Activated CD8-positive, alpha-beta T cell treated with anti-CD3 and anti-CD28 coated beads for 36 hours (primary cell): ENCODE measurements around the gene FAM193A. TPM values are rescaled to one million over a fixed set of nuclear protein-coding genes. Genes with fewer than 3 reads are reported as not detected.
"Not testable (repeated sequence)": the region's sequence is repeated elsewhere in the genome, so short reads cannot be mapped to it uniquely, and the experiment has no call there.

ENCODE experiments used
- ATAC-seq: fragments of 200-7000 bp; cut with Tn5 transposase; one replicate; pipeline ENCODE4 v1.10.0; 2021; ENCODE audit warnings: mild to moderate bottlenecking, moderate library complexity
- CTCF ChIA-PET: fragments of 350-600 bp; sonication (Branson Sonifier 250); formaldehyde crosslinking; loops from one replicate; lab custom pipeline; 2021; ENCODE audit warnings: antibody characterized with exemption; lab: Charles Lee
- POLR2A ChIA-PET: fragments of 350-600 bp; sonication (Branson Sonifier 250); formaldehyde crosslinking; loops from one replicate; lab custom pipeline; 2021; ENCODE audit warnings: antibody characterized with exemption; lab: Charles Lee
- DNase-seq: peaks from one replicate; pipeline ENCODE4 v3.0.0-alpha.2; 2020
- H3K27ac Mint-ChIP-seq: one replicate; pipeline ENCODE4 v1.8.0; 2021; ENCODE audit warnings: mild to moderate bottlenecking, mixed read lengths
- H3K27me3 Mint-ChIP-seq: one replicate; pipeline ENCODE4 v1.8.0; 2021; ENCODE audit warnings: mixed read lengths
- H3K36me3 Mint-ChIP-seq: one replicate; pipeline ENCODE4 v1.8.0; 2021; ENCODE audit warnings: low read depth, mixed read lengths
- H3K4me1 Mint-ChIP-seq: one replicate; pipeline ENCODE4 v1.8.0; 2021; ENCODE audit warnings: low read depth, mixed read lengths
- H3K4me3 Mint-ChIP-seq: one replicate; pipeline ENCODE4 v1.8.0; 2021; ENCODE audit warnings: mild to moderate bottlenecking, moderate library complexity, mixed read lengths
- H3K9me3 Mint-ChIP-seq: one replicate; pipeline ENCODE4 v1.8.0; 2021; ENCODE audit warnings: mixed read lengths
- intact Hi-C: fragments of 100-400 bp; cut with micrococcal nuclease; formaldehyde crosslinking; loops from one replicate; pipeline ENCODE4 v1.10.0; 2022
- total RNA-seq, 2 experiments: library from RNA; stranded (reverse); gene quantifications; one replicate each; pipeline ENCODE4 v1.2.3, GENCODE V29; 2021
- TF ChIP-seq, protein P1 (sequence below): fragments of 200-600 bp; IDR thresholded peaks from one replicate; pipeline ENCODE4 v1.8.0; 2022; ENCODE audit warnings: antibody characterized with exemption, mild to moderate bottlenecking

FAM193A gene
- total RNA-seq, 2 experiments from 2014 or later, result 22.4 to 22.9 TPM

DNA sequence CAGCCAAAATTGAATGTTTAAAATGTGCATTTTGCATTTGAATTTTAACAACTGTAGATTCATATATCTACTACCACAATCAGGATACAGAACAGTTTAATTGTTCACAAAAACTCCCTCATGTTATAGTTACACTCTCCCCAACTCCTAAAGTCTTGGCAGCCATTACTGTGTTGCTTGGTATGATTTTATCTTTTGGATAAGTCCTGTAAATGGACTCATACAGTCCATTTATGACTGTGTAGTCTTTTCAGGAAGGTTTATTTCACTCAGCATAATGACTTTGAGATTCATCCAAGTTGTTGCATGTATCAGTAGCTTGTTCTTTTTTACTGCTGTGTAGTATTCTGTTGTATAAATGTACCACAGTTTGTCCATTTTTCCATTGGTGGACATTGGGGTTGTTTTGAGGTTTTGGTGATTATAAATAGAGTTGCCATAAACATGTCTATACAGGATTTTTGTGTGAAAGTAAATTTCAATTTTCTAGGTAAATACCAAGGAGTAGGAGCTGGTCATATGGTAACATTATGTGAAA is 9.9 kb downstream of the FAM193A start:
- intact Hi-C loops, result no loop called here
- TF ChIP-seq, protein P1, sequence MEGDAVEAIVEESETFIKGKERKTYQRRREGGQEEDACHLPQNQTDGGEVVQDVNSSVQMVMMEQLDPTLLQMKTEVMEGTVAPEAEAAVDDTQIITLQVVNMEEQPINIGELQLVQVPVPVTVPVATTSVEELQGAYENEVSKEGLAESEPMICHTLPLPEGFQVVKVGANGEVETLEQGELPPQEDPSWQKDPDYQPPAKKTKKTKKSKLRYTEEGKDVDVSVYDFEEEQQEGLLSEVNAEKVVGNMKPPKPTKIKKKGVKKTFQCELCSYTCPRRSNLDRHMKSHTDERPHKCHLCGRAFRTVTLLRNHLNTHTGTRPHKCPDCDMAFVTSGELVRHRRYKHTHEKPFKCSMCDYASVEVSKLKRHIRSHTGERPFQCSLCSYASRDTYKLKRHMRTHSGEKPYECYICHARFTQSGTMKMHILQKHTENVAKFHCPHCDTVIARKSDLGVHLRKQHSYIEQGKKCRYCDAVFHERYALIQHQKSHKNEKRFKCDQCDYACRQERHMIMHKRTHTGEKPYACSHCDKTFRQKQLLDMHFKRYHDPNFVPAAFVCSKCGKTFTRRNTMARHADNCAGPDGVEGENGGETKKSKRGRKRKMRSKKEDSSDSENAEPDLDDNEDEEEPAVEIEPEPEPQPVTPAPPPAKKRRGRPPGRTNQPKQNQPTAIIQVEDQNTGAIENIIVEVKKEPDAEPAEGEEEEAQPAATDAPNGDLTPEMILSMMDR, result no peak
- no peak for DNase-seq
- POLR2A ChIA-PET, result interaction anchor here (0.6 kb wide), 1 partner anchor 12 kb away, joined by 3 read pairs; no protein-coding TSS in a partner anchor
- Mint-ChIP-seq H3K9me3 (no peaks in the 10 kb centered on the region), H3K4me1 (peaks cover 22% of the 10 kb centered on the region), H3K4me3 (no peak overlapping the region), H3K27me3 (no peaks in the 10 kb centered on the region), H3K27ac (no peak overlapping the region), H3K36me3 (peaks cover 10% of the 10 kb centered on the region)
- no peak for ATAC-seq
- CTCF ChIA-PET, result no interaction called here

DNA sequence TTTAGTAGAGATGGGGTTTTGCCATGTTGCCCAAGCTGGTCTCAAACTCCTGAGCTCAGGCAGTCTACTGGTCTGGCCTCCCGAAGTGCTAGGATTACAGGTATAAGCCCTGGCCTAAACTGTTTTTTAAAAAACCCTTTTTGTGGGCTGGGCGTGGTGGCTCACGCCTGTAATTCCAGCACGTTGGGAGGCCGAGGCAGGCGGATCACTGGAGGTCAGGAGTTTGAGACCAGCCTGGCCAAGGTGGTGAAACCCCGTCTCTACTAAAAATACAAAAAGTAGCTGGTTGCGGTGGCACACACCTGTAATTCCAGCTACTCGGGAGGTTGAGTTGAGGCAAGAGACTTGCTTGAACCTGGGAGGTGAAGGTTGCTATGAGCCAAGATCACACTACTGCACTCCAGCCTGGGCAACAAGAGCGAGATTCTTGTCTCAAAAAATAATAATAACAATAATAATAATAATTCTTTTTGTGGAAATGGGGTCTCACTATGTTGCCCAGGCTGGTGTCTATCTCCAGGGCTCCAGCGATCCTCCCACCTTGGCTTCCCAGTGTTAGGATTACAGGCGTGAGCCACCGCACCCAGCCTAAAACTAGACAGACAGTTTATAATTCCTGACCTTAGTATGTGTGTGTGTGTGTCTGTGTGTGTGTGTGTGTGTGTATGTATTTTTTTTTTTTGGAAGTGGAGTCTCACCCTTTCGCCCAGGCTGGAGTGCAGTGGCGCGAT is 10.7 kb downstream of the FAM193A start:
- ATAC-seq, DNase-seq, H3K4me3 Mint-ChIP-seq, H3K9me3 Mint-ChIP-seq, CTCF ChIA-PET, intact Hi-C loops, H3K27me3 Mint-ChIP-seq, H3K27ac Mint-ChIP-seq: not testable (repeated sequence)
- Mint-ChIP-seq H3K36me3 (peaks cover 10% of the 10 kb centered on the region), H3K4me1 (peaks cover 25% of the 10 kb centered on the region)
- POLR2A ChIA-PET, result interaction anchor here (0.6 kb wide), 1 partner anchor 11 kb away, joined by 3 read pairs; no protein-coding TSS in a partner anchor

DNA sequence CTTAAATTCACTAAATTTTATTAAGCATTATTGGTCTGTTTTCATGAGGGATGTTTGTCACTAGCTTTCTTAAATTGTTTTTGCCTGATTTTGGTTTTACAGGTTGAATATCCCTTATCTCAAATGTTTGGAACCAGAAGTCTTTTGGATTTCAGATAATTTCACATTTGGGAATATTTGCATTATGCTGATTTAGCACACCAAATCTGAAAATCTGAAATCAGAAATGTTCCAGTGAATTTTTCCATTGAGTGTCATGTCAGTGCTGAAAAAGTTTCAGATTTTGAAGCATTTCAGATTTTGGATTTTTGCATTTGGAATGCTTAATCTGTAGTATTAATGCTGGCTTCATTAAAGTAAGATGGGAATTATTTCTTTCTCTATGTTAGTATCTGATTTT is 14.7 kb downstream of the FAM193A start:
- peak overlapping the region; percentile 10 for H3K27ac Mint-ChIP-seq
- CTCF ChIA-PET, result no interaction called here
- no peak for ATAC-seq

GRCh38 chr4:2552806-2553205 is 16.4 kb downstream of the FAM193A start:
- CTCF ChIA-PET, result no interaction called here
- Mint-ChIP-seq H3K9me3 (no peaks in the 10 kb centered on the region), H3K27ac (no peak overlapping the region), H3K36me3 (no peaks in the 10 kb centered on the region), H3K4me3 (no peak overlapping the region), H3K27me3 (no peaks in the 10 kb centered on the region), H3K4me1 (peaks cover 30% of the 10 kb centered on the region)
- ATAC-seq (no peak), DNase-seq (no peak)
- TF ChIP-seq, protein P1, result no peak
- POLR2A ChIA-PET, result no interaction called here
- intact Hi-C loops, result no loop called here

More for the DNA sequence above, 14.7 kb downstream of the FAM193A start:
- Mint-ChIP-seq H3K27me3 (no peaks in the 10 kb centered on the region), H3K4me1 (peaks cover 27% of the 10 kb centered on the region), H3K9me3 (no peaks in the 10 kb centered on the region), H3K36me3 (peaks cover 4% of the 10 kb centered on the region), H3K4me3 (no peak overlapping the region)
- POLR2A ChIA-PET, result no interaction called here
- TF ChIP-seq, protein P1, result no peak
- DNase-seq, result no peak
- intact Hi-C loops, result no loop called here

- Mint-ChIP-seq H3K36me3 (peaks cover 7% of the 10 kb centered on the region), H3K4me1 (peaks cover 24% of the 10 kb centered on the region), H3K27ac (no peak overlapping the region), H3K9me3 (no peaks in the 10 kb centered on the region), H3K27me3 (no peaks in the 10 kb centered on the region), H3K4me3 (no peak overlapping the region)
- ChIA-PET CTCF (no interaction called here), POLR2A (interaction anchor here (0.8 kb wide), 2 partner anchors 9 to 12 kb away, joined by 3 read pairs; no protein-coding TSS in a partner anchor)
- ATAC-seq, result no peak
- DNase-seq, result no peak
- intact Hi-C loops, result no loop called here
- TF ChIP-seq, protein P1, result no peak
Measured at GRCh38 chr4:2558301-2558700, 21.9 kb downstream of the FAM193A start.
